ENCODE measurements around the gene IL11. TPM values are rescaled to one million over a fixed set of nuclear protein-coding genes. Genes with fewer than 3 reads are reported as not detected.

Gene IL11
- polyA plus RNA-seq, 1 experiment: 14.8 TPM

DNA sequence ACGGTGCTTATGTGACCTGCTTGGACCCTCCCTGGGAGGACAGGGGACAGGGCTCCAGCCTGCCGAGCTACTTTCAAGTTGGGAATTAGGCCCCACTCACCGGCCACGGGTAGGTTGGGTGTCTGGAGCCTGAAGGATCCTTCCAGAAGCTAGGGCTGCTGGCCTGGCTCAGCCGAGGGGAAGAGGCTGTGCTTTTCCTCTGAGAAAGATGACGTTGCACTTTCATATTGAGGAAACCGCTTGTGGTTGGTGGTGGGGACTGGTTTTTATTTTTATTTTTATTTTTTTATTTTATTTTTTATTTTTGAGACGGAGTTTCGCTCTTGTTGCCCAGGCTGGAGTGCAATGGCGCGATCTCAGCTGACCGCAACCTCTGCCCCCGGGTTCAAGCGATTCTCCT lies 45.1 kb downstream of the IL11 start, which contains the start of gene TMEM150B:
TSS of gene TMEM150B (minus strand) at position 170 of the 400 bp plus-strand sequence. CDS start 4,305 bp downstream, outside the sequence.
- TF ChIP-seq, protein P1, sequence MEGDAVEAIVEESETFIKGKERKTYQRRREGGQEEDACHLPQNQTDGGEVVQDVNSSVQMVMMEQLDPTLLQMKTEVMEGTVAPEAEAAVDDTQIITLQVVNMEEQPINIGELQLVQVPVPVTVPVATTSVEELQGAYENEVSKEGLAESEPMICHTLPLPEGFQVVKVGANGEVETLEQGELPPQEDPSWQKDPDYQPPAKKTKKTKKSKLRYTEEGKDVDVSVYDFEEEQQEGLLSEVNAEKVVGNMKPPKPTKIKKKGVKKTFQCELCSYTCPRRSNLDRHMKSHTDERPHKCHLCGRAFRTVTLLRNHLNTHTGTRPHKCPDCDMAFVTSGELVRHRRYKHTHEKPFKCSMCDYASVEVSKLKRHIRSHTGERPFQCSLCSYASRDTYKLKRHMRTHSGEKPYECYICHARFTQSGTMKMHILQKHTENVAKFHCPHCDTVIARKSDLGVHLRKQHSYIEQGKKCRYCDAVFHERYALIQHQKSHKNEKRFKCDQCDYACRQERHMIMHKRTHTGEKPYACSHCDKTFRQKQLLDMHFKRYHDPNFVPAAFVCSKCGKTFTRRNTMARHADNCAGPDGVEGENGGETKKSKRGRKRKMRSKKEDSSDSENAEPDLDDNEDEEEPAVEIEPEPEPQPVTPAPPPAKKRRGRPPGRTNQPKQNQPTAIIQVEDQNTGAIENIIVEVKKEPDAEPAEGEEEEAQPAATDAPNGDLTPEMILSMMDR (IDR thresholded peaks at IDR 0.05; ENCODE audit: low read depth, low read length): no peak
- POLR2A ChIA-PET: no interaction called here
- no peak for DNase-seq (ENCODE audit: low read depth, low spot score)
- no peak within 1 kb of the TSS for H3K27ac ChIP-seq (ENCODE audit: low read depth, low read length)
- H3K9me3 ChIP-seq (ENCODE audit: control insufficient read depth, insufficient read depth, low read length): no peaks in the 10 kb centered on the region
- H3K27me3 ChIP-seq (ENCODE audit: control insufficient read depth, insufficient read depth, low read length): peaks cover 15% of the 10 kb centered on the region
- no peak within 1 kb of the TSS for H3K4me3 ChIP-seq (ENCODE audit: low read depth, low read length)
- CTCF ChIA-PET: interaction anchor here (0.6 kb wide), 1 partner anchor 843 kb away, joined by 3 read pairs; no protein-coding TSS in a partner anchor

DNA sequence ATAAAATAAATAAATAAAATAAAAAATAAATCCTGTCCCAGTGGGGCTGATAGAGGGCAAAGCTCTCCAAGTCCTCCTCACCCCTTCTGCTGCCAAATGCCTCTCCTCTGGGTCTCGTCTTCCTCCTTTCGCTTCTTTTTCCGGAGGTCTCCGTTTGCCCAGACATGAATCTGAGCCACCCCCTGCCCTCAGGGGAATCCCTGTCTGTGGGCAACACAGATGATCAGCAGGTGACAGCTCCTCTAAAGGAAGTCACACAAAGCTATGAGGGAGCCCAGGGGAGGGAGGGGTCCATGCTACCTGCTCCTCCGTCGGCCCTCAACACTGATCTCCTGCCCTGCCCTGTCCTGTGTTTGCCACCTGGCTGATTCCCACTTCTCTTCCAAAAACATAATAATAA lies 45.6 kb downstream of the IL11 start:
- Histone ChIP-seq H3K27ac (ENCODE audit: low read depth, low read length) (no peak overlapping the region), H3K4me3 (ENCODE audit: low read depth, low read length) (no peak overlapping the region), H3K27me3 (ENCODE audit: control insufficient read depth, insufficient read depth, low read length) (peaks cover 15% of the 10 kb centered on the region), H3K9me3 (ENCODE audit: control insufficient read depth, insufficient read depth, low read length) (no peaks in the 10 kb centered on the region)
- ChIA-PET CTCF (no interaction called here), POLR2A (no interaction called here)
- no peak for DNase-seq (ENCODE audit: low read depth, low spot score)
- TF ChIP-seq, protein P1 (IDR thresholded peaks at IDR 0.05; ENCODE audit: low read depth, low read length): no peak

DNA sequence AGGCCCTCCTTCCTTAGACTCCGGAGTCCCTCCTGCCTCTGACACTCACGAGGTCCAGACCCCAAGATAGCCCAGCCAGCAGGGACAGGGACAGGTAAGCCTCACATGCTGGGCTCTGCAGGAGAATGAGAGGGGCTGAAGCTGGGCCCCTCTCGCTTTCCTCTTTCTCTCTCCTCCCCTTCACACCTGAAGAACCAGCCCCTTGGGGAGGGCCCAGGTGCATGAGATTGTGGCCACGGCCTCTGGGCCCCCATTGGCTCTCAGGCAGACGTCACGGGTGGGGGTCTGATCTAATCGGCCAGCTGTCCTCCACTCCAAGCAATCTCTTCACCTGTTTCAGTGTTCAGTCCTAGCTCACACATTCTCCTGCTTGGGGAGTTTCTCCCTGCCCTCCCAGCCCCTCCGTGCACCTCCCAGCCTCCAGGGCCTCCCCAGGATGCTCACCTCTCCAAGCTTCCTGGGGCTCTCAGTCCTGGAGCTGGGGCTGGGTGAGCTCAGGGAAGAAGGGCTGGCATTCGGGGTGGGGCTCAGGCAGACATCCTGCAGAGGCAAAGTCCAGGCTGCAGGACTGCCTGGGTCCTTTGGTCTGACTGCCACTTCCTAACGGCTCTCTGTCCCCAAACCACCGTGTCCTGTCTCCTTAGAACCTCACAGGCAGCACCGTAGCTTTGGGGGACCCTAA lies 47.9 kb downstream of the IL11 start:
- no peak overlapping the region for H3K4me3 ChIP-seq (ENCODE audit: low read depth, low read length)
- no peaks in the 10 kb centered on the region for H3K9me3 ChIP-seq (ENCODE audit: control insufficient read depth, insufficient read depth, low read length)
- no peak overlapping the region for H3K27ac ChIP-seq (ENCODE audit: low read depth, low read length)
- ChIA-PET CTCF (interaction anchor here (1.0 to 1.4 kb wide), 3 partner anchors 21 to 182 kb away, joined by 3 to 6 read pairs (median 3); no protein-coding TSS in a partner anchor), POLR2A (interaction anchor here (0.6 to 2.0 kb wide), 4 partner anchors 9 to 85 kb away, joined by 3 to 7 read pairs (median 4); partner anchors contain the start of genes KMT5C and UBE2S)
- TF ChIP-seq, protein P1 (IDR thresholded peaks at IDR 0.05; ENCODE audit: low read depth, low read length): no peak
- peaks cover 15% of the 10 kb centered on the region for H3K27me3 ChIP-seq (ENCODE audit: control insufficient read depth, insufficient read depth, low read length)
- no peak for DNase-seq (ENCODE audit: low read depth, low spot score)

DNA sequence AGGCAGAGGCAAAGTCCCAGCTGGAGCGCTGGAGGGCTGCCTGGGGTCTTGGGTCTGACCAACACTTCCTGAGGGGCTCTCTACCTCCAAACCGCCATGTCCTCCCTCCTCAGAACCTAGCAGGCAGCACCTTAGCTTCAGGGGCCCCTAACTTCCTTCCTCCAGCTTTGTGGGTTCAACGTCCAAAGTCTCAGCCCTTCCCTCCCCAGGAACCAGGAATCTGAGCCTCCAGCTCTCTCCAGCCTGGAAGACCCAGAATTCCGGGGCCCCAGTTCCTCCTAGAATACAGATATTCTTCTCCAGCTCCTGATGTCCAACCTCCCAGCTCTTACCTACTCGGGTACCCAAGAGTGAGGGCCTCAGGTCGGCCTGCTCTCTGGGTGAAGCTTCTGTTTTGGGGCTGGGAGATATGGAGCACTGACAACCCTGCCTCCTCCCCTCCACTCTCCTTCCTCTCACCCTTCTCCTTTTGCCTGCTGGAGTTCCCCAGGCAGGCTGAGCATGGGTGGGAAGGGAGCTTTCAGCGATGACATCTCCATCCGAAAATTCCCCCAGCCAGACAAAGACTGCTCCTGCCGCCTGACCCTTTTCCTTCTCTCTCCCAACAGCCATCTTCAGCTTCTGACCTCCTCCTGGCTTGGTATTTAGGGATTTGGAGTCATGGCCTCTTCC lies 48.7 kb downstream of the IL11 start:
- DNase-seq (ENCODE audit: low read depth, low spot score): no peak
- Histone ChIP-seq H3K27me3 (ENCODE audit: control insufficient read depth, insufficient read depth, low read length) (peaks cover 15% of the 10 kb centered on the region), H3K4me3 (ENCODE audit: low read depth, low read length) (no peak overlapping the region), H3K9me3 (ENCODE audit: control insufficient read depth, insufficient read depth, low read length) (peaks cover 1% of the 10 kb centered on the region; the same call in 1 of the 2 replicates), H3K27ac (ENCODE audit: low read depth, low read length) (no peak overlapping the region)
- ChIA-PET CTCF (interaction anchor here (0.5 to 1.4 kb wide), 6 partner anchors 19 to 309 kb away, joined by 3 to 6 read pairs (median 4); no protein-coding TSS in a partner anchor), POLR2A (interaction anchor here (1.2 to 2.0 kb wide), 2 partner anchors 8 to 18 kb away, joined by 3 to 7 read pairs; partner anchors contain the start of gene KMT5C)
- TF ChIP-seq, protein P1 (IDR thresholded peaks at IDR 0.05; ENCODE audit: low read depth, low read length): no peak

Measured in AG04450 (cell line).